ENCODE measurements around the gene DBH.

Gene DBH

GRCh38 chr9:133635533-133636531, at the start of gene DBH:
DBH (plus strand) TSS chr9:133636363; CDS start chr9:133636372, 9 bp downstream.
- DNase-seq = no peak

- DNase-seq = no peak
These were observed 49.1 kb upstream of the DBH start for GRCh38 chr9:133587051-133587450.

GRCh38 chr9:133587466-133587865, 48.7 kb upstream of the DBH start:
- DNase-seq = no peak

- peak in 1 of 2 experiments; percentile 33 for DNase-seq
These were observed 46.5 kb upstream of the DBH start for GRCh38 chr9:133589454-133590227.

- DNase-seq = peak in 1 of 2 experiments; percentile 27
These were observed 45.8 kb upstream of the DBH start for GRCh38 chr9:133590231-133590855.

GRCh38 chr9:133591116-133591910, 44.9 kb upstream of the DBH start:
- DNase-seq = no peak

- no peak for DNase-seq
These were observed 44.2 kb upstream of the DBH start for GRCh38 chr9:133591985-133592384.

- peak in 1 of 2 experiments; percentile 37 for DNase-seq
These were observed 43.3 kb upstream of the DBH start for GRCh38 chr9:133592731-133593409.

GRCh38 chr9:133593587-133594253, 42.4 kb upstream of the DBH start:
- no peak for DNase-seq

- no peak for DNase-seq
These were observed 41.9 kb upstream of the DBH start for GRCh38 chr9:133594310-133594709.

- no peak for DNase-seq
These were observed 40.3 kb upstream of the DBH start for GRCh38 chr9:133595910-133596309.

GRCh38 chr9:133597316-133597957, 38.7 kb upstream of the DBH start:
- peak in 1 of 2 experiments; percentile 38 for DNase-seq

GRCh38 chr9:133598978-133599377, 37.2 kb upstream of the DBH start:
- no peak for DNase-seq

- DNase-seq = no peak
These were observed 36.5 kb upstream of the DBH start for GRCh38 chr9:133599470-133600173.

GRCh38 chr9:133600739-133601138, 35.4 kb upstream of the DBH start:
- DNase-seq = no peak

GRCh38 chr9:133601746-133602145, 34.4 kb upstream of the DBH start:
- DNase-seq = no peak

GRCh38 chr9:133602277-133602676, 33.9 kb upstream of the DBH start:
- peak; percentile 42 to 75 for DNase-seq

GRCh38 chr9:133603135-133603927, 32.8 kb upstream of the DBH start:
- peak in 1 of 2 experiments; percentile 58 for DNase-seq

GRCh38 chr9:133604214-133604613, 31.9 kb upstream of the DBH start:
- peak in 1 of 2 experiments; percentile 74 for DNase-seq
